IPS DF 4.7 (cell line): ENCODE measurements around the gene FGFR2.

Experiments
- DNase-seq: peaks from one replicate; pipeline ENCODE4 v3.0.0-alpha.2; 2013; ENCODE audit warnings: low spot score; ENCODE audit errors: extremely low read depth

FGFR2 gene

GRCh38 chr10:121610798-121611323, 12.6 kb upstream of the FGFR2 start:
- DNase-seq, result no peak

- no peak for DNase-seq
Observed at GRCh38 chr10:121609426-121610380, 11.5 kb upstream of the FGFR2 start.

- DNase-seq, result no peak
Observed at GRCh38 chr10:121608469-121609190, 10.4 kb upstream of the FGFR2 start.

GRCh38 chr10:121607310-121608055, 9.2 kb upstream of the FGFR2 start:
- no peak for DNase-seq

GRCh38 chr10:121605708-121606107, 7.5 kb upstream of the FGFR2 start:
- no peak for DNase-seq

GRCh38 chr10:121601458-121601857, 3.2 kb upstream of the FGFR2 start:
- no peak for DNase-seq

- no peak for DNase-seq
Observed at GRCh38 chr10:121600611-121601010, 2.4 kb upstream of the FGFR2 start.

- no peak for DNase-seq
Observed at GRCh38 chr10:121599947-121600346, 1.7 kb upstream of the FGFR2 start.

- DNase-seq, result no peak
Observed at GRCh38 chr10:121597504-121598262, 561 bp downstream of the FGFR2 start.

GRCh38 chr10:121596689-121597503, 1.3 kb downstream of the FGFR2 start:
- no peak for DNase-seq

- no peak for DNase-seq
Observed at GRCh38 chr10:121595806-121596688, 2.2 kb downstream of the FGFR2 start.

- DNase-seq, result no peak
Observed at GRCh38 chr10:121595351-121595805, 2.9 kb downstream of the FGFR2 start.

- no peak for DNase-seq
Observed at GRCh38 chr10:121594623-121595350, 3.5 kb downstream of the FGFR2 start.

GRCh38 chr10:121594076-121594475, 4.2 kb downstream of the FGFR2 start:
- DNase-seq, result no peak

GRCh38 chr10:121593281-121594075, 4.8 kb downstream of the FGFR2 start:
- DNase-seq, result no peak

GRCh38 chr10:121592155-121592890, 5.9 kb downstream of the FGFR2 start:
- DNase-seq, result no peak

GRCh38 chr10:121591186-121591585, 7.1 kb downstream of the FGFR2 start:
- DNase-seq, result no peak
